GM12891 (cell line): ENCODE measurements around the gene HERPUD1.

Source experiments
- PAX5 ChIP-seq: IDR thresholded peaks from 2 replicates; pipeline ENCODE4 v1.6.1; 2011; ENCODE audit warnings: low read length, moderate library complexity, mild to moderate bottlenecking; ENCODE audit not compliant: insufficient read depth, severe bottlenecking
- POLR2A ChIP-seq: IDR thresholded peaks from 2 replicates; pipeline ENCODE4 v1.6.1; 2011; ENCODE audit warnings: low read depth, low read length, control low read depth
- POLR2AphosphoS5 ChIP-seq: IDR thresholded peaks from 2 replicates; pipeline ENCODE4 v1.6.1; 2011; ENCODE audit warnings: low read depth, low read length, control low read depth
- POU2F2 ChIP-seq: IDR thresholded peaks from 2 replicates; pipeline ENCODE4 v1.6.1; 2011; ENCODE audit warnings: low read depth, mild to moderate bottlenecking, control low read depth, low read length, moderate library complexity
- TAF1 ChIP-seq: IDR thresholded peaks from 2 replicates; pipeline ENCODE4 v1.6.1; 2011; ENCODE audit warnings: low read depth, low read length, control low read depth

GRCh38 chr16:56988161-56988947 lies 56.4 kb downstream of the HERPUD1 start:
- TF ChIP-seq POLR2A (no peak), POLR2AphosphoS5 (no peak), TAF1 (no peak), PAX5 (no peak), POU2F2 (no peak)
